GM21367 (cell line): ENCODE results near the gene SP100.
"Not testable (repeated sequence)": the region's sequence is repeated elsewhere in the genome, so short reads cannot be mapped to it uniquely, and the experiment has no call there.

Source experiments
- ATAC-seq: cut with Tn5 transposase; IDR thresholded peaks from one replicate; pipeline ENCODE4 v1.9.1; 2021; ENCODE audit not compliant: unreplicated experiment

Gene SP100

GRCh38 chr2:230418341-230419016, 2.5 kb downstream of the SP100 start:
- no peak for ATAC-seq

DNA sequence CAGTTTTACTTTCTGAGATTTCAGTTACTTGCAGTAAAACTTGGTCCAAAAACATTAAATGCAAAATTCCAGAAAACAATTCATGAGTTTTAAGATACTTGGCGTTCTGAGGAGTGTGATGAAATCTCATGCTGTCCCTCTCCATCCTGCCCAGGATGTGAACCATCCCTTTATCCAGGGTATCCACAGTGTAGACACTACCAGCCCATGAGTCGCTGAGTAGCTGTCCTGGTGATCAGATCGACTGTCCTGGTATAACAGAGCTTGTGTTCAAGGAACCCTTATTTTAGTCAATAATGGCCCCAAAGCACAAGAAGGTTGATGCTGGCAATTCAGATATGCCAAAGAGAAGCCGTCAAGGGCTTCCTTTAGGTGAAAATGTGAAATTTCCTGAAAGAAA, 3.2 kb downstream of the SP100 start:
- ATAC-seq, result no peak

- no peak for ATAC-seq
Measured at GRCh38 chr2:230422149-230422548, 6.1 kb downstream of the SP100 start.

DNA sequence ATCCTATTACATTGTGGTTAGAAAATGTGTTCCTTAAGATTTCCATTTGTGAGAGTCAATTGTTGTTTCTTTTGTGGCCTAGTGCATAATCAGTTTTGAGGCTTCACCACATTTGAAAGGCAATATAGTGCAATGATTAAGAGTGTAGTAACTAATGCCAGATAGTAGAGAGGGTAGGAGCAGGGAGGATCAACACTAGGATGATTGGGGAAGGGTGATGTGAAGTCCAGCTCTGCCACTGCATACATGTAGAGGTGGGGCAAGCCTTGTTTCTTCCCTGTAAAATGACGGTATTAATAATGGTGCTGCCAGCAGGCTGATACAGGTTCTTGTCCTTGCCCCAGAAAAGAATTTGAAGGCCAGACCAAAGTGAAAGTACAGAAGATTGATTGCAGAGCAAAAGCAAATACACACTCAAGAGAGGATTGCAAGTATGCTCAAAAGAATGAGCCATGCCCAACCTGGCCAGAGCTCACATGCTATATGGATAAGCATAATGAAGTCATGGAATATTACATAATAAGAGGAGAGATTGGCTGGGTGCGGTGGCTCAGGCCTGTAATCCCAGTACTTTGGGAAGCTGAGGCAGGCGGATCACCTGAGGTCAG, 8.0 kb downstream of the SP100 start:
- no peak for ATAC-seq

GRCh38 chr2:230425377-230425776, 9.4 kb downstream of the SP100 start:
- no peak for ATAC-seq

GRCh38 chr2:230429513-230429912, 13.5 kb downstream of the SP100 start:
- no peak for ATAC-seq

DNA sequence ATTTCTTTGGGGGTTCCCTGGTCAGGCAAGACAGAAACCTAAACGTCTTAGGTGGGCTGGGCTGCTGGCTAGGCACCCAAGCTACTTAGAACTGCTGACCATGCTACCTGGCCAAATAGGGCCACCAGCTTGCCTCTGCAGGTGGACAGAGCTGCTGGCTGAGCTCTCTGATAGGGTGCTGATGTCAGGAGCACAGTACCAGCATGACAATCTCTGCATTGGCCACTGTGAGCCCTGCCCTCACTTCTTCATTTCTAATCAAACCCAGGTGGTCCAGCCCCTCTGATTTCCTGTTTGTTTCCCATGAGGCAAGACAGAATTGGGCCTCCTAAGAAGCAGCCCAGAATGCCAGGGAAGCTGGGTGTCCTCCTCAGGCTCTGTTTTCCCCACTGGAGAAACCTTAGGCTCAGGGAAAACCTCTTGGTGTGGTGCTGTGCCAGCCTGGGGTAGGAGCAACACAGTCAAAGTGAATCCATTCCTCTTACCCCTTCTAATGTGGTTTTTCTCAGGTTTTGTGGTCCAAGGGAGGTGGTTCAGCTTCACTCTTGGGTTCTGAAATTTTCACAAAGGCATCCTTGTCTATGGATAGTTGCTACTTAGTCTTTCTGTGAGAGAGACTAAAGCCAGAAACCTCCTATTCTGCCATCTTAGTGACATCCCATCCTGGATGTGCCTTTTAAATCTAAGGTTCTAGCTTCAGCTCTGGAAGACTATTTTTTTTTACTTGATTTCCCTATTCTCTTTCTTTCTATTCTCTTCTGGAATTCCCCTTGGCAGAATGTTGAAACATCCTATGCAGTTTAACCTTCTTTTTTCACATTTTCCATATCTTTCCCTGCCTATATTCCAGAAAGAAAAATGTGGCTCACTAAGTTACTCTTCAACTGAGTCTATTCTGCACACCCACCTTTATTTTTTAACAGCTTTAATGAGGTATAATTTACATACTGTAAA, 15.2 kb downstream of the SP100 start:
- ATAC-seq, result no peak

DNA sequence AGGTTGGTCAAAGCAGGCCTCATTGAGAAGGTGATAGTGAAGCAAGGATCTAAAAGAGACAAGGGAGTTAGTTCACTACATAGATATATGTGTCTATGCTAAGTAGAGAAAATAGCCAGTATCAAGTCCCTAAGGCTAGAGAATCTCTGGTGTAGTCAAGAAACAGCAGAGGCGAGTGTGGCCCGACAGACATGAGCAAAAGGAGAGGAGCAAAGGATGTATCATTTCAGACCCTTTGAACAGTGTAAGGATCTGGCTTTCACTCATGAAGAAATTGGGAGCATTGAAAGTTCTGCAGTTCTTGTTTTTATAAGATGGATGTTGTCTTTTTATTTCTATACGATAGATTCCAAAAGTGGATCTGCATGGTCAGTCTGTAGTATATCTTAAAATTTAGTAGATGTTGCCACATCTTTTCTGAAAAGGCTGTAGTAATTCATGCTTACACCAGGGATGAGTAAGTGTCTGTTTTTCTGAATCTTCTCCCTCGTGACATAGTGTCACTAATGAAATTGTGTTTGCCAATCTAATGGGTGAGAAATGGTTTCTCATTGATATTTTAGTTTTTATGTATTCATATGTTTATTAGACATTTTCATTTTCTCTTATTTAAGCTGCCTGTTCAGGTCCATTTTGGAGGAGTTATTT, 18.8 kb downstream of the SP100 start:
- no peak for ATAC-seq

GRCh38 chr2:230435431-230435830, 19.4 kb downstream of the SP100 start:
- no peak for ATAC-seq

DNA sequence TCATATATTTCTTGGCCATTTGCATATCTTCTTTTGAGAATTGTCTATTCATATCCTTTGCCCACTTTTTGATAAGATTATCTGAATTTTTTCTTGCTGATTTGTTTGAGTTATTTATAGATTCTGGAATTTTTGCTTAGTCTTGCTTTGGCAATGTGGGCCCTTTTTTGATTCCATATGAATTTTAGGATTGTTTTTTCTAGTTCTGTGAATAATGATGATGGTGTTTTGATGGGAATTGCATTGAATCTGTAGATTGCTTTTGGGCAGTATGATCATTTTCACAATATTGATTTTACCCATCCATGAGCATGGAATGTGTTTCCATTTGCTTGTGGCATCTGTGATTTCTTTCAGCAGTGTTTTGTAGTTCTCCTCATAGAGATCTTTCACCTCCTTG, 23.1 kb downstream of the SP100 start:
- ATAC-seq, result not testable (repeated sequence)

DNA sequence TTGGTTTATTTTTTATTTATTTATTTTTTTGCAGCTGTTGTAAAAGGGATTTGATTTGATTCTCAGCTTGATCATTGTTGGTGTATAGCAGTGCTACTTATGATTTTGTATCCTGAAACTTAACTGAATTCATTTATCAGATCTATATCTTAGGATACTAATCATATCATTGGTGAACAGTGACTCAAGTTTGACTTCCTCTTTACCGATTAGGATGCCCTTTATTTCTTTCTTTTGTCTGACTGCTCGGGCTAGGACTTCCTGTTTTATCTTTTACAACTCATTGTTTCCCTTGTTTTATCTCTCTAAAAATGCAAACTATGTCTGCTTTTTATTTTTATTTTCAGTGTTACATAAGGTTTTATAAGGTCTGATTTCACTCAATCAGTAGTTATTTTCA, 23.6 kb downstream of the SP100 start:
- ATAC-seq, result no peak

DNA sequence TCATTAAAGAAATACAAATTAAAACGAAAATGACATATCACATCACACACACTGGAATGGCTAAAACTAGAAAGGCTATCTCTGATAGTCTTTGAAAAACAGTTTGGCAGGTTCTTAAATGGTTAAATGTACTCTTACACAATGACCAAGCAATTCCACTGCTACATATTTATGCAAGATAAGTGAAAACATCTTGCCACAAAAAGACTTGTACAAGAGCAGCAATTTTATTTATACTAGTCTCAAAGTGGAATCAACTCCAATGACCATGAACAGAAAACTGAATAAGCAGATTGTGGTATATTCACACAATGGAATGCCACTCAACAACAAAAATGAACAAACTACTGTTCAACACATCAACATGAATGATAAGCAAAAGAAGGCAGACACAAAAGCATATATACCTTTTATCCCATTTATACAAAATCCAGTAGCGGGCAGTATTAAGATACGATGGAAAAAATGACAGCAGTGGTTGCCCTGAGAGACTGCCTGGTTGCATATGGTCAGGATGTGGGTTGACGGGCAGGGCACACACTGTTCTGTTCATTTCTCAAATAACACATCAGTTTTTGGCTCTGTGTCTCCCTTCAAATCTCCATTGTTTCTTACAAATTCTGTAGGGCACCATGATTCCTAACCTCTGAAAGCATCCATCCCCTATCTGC, 25.4 kb downstream of the SP100 start:
- peak; percentile 53 for ATAC-seq

GRCh38 chr2:230443541-230443940, 27.5 kb downstream of the SP100 start:
- ATAC-seq, result no peak

DNA sequence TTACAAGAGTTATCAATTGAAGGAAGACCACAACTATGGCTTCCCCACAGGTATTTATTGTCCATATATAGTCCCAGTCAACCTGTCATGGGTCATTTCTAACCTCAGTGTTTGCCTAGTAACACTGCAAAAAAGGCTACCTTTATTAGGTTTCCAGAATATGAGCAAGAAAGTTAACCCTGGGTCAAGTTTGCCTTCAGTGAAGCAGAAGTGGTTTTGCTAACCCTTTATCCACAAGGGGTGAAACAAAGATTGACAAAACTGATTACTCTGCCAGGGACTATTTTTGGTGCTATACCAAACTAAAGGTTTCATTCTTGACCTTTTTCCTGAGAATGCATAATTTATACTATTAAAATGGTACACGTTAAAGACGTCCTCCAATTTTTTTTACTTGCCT, 28.8 kb downstream of the SP100 start:
- ATAC-seq, result no peak

GRCh38 chr2:230447036-230447435, 31.0 kb downstream of the SP100 start:
- ATAC-seq, result no peak

DNA sequence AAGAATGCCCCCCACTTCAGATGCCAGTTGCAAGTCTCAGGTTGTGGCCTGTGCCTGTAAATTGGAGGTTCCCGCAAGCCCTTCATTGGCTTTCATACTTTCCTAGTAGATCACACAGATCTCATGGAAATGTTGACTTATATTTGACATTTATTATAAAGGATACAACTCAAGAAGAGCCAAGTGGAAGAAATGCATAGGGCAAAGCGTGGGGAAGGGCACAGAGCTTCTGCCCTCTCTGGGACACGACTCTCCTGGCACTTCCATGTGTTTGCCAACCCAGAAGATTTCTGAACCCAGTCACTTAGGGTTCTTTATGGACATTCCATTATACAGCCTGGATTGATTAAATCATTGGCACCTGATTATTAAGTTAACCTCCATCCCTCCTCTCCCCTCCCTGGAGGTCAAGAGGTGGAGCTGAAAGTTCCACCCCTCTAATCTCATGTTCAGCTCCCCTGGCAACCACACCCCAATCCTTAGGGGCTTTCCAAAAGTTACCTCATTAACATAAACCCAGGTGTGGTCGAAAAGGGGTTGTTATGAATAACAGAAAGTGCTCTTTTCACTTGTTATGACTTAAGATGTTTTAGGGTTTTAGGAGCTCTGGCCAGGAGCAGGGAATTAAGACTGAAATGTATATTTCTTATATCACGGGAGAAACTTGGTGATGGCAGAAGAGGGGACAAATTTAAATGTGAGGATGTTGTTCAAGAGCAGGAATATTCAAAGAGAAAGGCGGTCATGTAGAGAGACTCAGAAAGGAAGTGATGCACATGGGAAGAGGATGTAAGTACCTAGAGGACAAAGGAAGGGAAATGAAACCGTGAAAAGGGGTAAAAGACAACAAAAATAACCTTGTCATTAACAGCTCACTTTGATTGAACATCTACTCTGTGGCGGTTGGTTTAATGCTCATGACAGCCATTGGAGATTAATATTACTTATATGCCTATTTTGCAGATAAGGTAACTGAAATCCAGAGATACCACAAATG, 31.8 kb downstream of the SP100 start:
- peak; percentile 76 for ATAC-seq

- ATAC-seq, result no peak
Measured at GRCh38 chr2:230449901-230450467, 34.0 kb downstream of the SP100 start.

- ATAC-seq, result no peak
Measured at GRCh38 chr2:230453006-230453405, 37.0 kb downstream of the SP100 start.

GRCh38 chr2:230455005-230455684, 39.1 kb downstream of the SP100 start:
- ATAC-seq, result no peak
